Measurements from ENCODE around the gene PLCH2. TPM values are rescaled to one million over a fixed set of nuclear protein-coding genes. Genes with fewer than 3 reads are reported as not detected.
"Not testable (repeated sequence)": the region's sequence is repeated elsewhere in the genome, so short reads cannot be mapped to it uniquely, and the experiment has no call there.

PLCH2 gene
- polyA plus RNA-seq, 1 donor from 2014 or later: 5.7 TPM

GRCh38 chr1:2457444-2457843 is 18.6 kb upstream of the PLCH2 start:
- H3F3A ChIP-seq (ENCODE audit: insufficient read depth, low read length, poor library complexity, severe bottlenecking): no peaks in the 10 kb centered on the region
- no peak overlapping the region for H3K9ac ChIP-seq (ENCODE audit: low read length)
- H2AFZ ChIP-seq (ENCODE audit: low read depth, low read length): no peak overlapping the region
- H4K20me1 ChIP-seq (ENCODE audit: insufficient read depth): no peaks in the 10 kb centered on the region
- H3K9me3 ChIP-seq (ENCODE audit: low read length): no peaks in the 10 kb centered on the region
- no peak overlapping the region for H3K4me3 ChIP-seq (ENCODE audit: low read length)
- no peaks in the 10 kb centered on the region for H3K36me3 ChIP-seq (ENCODE audit: insufficient read depth, low read length)
- H3K27ac ChIP-seq (ENCODE audit: low read length): no peak overlapping the region
- H3K27me3 ChIP-seq (ENCODE audit: insufficient read depth, low read depth, low read length): no peaks in the 10 kb centered on the region
- H3K79me2 ChIP-seq (replicated peaks; ENCODE audit: insufficient read depth, low read length): no peaks in the 10 kb centered on the region
- no peaks in the 10 kb centered on the region for H3K9me2 ChIP-seq (ENCODE audit: insufficient read depth, low read length)
- H3K4me2 ChIP-seq (ENCODE audit: low read length): no peak overlapping the region
- no peak for TF ChIP-seq SMC3 (conservative IDR thresholded peaks at IDR 0.05; ENCODE audit: poor library complexity)
- no peak for TF ChIP-seq CTCF (IDR thresholded peaks at IDR 0.05; ENCODE audit: poor library complexity, severe bottlenecking)
- no peak for TF ChIP-seq POLR2AphosphoS5 (IDR thresholded peaks at IDR 0.05)
- no peak for TF ChIP-seq EZH2 (IDR thresholded peaks at IDR 0.05; ENCODE audit: borderline replicate concordance, insufficient read depth, low read length, poor library complexity, severe bottlenecking)
- no peak for TF ChIP-seq RAD21 (conservative IDR thresholded peaks at IDR 0.05)
- TF ChIP-seq REST (IDR thresholded peaks at IDR 0.05; ENCODE audit: borderline replicate concordance): no peak
- no peak for TF ChIP-seq EP300 (conservative IDR thresholded peaks at IDR 0.05; ENCODE audit: poor library complexity, severe bottlenecking)
- no peak for TF ChIP-seq TAF1 (IDR thresholded peaks at IDR 0.05; ENCODE audit: low read depth)
- TF ChIP-seq MXI1 (conservative IDR thresholded peaks at IDR 0.05; ENCODE audit: poor library complexity, severe bottlenecking): no peak

- no peaks in the 10 kb centered on the region for H4K20me1 ChIP-seq (ENCODE audit: insufficient read depth)
- no peaks in the 10 kb centered on the region for H3K9me3 ChIP-seq (ENCODE audit: low read length)
- H3F3A ChIP-seq (ENCODE audit: insufficient read depth, low read length, poor library complexity, severe bottlenecking): no peaks in the 10 kb centered on the region
- no peak overlapping the region for H3K9ac ChIP-seq (ENCODE audit: low read length)
- no peaks in the 10 kb centered on the region for H3K9me2 ChIP-seq (ENCODE audit: insufficient read depth, low read length)
- H3K27me3 ChIP-seq (ENCODE audit: insufficient read depth, low read depth, low read length): no peaks in the 10 kb centered on the region
- H3K4me2 ChIP-seq (ENCODE audit: low read length): no peak overlapping the region
- no peak overlapping the region for H2AFZ ChIP-seq (ENCODE audit: low read depth, low read length)
- no peak overlapping the region for H3K4me3 ChIP-seq (ENCODE audit: low read length)
- TF ChIP-seq REST (IDR thresholded peaks at IDR 0.05; ENCODE audit: borderline replicate concordance) (no peak), RAD21 (conservative IDR thresholded peaks at IDR 0.05) (no peak), CTCF (IDR thresholded peaks at IDR 0.05; ENCODE audit: poor library complexity, severe bottlenecking) (no peak), POLR2AphosphoS5 (IDR thresholded peaks at IDR 0.05) (no peak), EZH2 (IDR thresholded peaks at IDR 0.05; ENCODE audit: borderline replicate concordance, insufficient read depth, low read length, poor library complexity, severe bottlenecking) (no peak), SMC3 (conservative IDR thresholded peaks at IDR 0.05; ENCODE audit: poor library complexity) (no peak), MXI1 (conservative IDR thresholded peaks at IDR 0.05; ENCODE audit: poor library complexity, severe bottlenecking) (no peak), TAF1 (IDR thresholded peaks at IDR 0.05; ENCODE audit: low read depth) (no peak), EP300 (conservative IDR thresholded peaks at IDR 0.05; ENCODE audit: poor library complexity, severe bottlenecking) (no peak)
- H3K36me3 ChIP-seq (ENCODE audit: insufficient read depth, low read length): no peaks in the 10 kb centered on the region
- H3K79me2 ChIP-seq (replicated peaks; ENCODE audit: insufficient read depth, low read length): no peaks in the 10 kb centered on the region
- H3K27ac ChIP-seq (ENCODE audit: low read length): no peak overlapping the region
Measured at GRCh38 chr1:2458687-2459086, 17.4 kb upstream of the PLCH2 start.

- H3F3A ChIP-seq (ENCODE audit: insufficient read depth, low read length, poor library complexity, severe bottlenecking); H3K4me3 ChIP-seq (ENCODE audit: low read length); H3K27me3 ChIP-seq (ENCODE audit: insufficient read depth, low read depth, low read length); H3K9me3 ChIP-seq (ENCODE audit: low read length); H4K20me1 ChIP-seq (ENCODE audit: insufficient read depth); H3K27ac ChIP-seq (ENCODE audit: low read length); H3K79me2 ChIP-seq (replicated peaks; ENCODE audit: insufficient read depth, low read length); H2AFZ ChIP-seq (ENCODE audit: low read depth, low read length); H3K9me2 ChIP-seq (ENCODE audit: insufficient read depth, low read length); H3K9ac ChIP-seq (ENCODE audit: low read length); H3K36me3 ChIP-seq (ENCODE audit: insufficient read depth, low read length); H3K4me2 ChIP-seq (ENCODE audit: low read length): not testable (repeated sequence)
Measured at GRCh38 chr1:2459102-2459753, 16.9 kb upstream of the PLCH2 start.
